ENCODE results near the gene C22orf39.
A peak's percentile ranks its signal among the peaks of the same experiment; 100 is the strongest.

C22orf39 gene

GRCh38 chr22:19476023-19476422 lies 28.5 kb upstream of the C22orf39 start:
- DNase-seq (ENCODE audit: low read depth), result no peak
- H3K4me3 ChIP-seq (ENCODE audit: low read depth, low read length), result no peak overlapping the region
- TF ChIP-seq CTCF (conservative IDR thresholded peaks at IDR 0.05; ENCODE audit: low read depth, low read length), result no peak

GRCh38 chr22:19473578-19473977 lies 26.1 kb upstream of the C22orf39 start:
- no peak overlapping the region for H3K4me3 ChIP-seq (ENCODE audit: low read depth, low read length)
- TF ChIP-seq CTCF (conservative IDR thresholded peaks at IDR 0.05; ENCODE audit: low read depth, low read length), result peak; percentile 46
- peak; percentile 22 for DNase-seq (ENCODE audit: low read depth)

GRCh38 chr22:19472233-19472632 lies 24.7 kb upstream of the C22orf39 start:
- DNase-seq (ENCODE audit: low read depth), result no peak
- no peak overlapping the region for H3K4me3 ChIP-seq (ENCODE audit: low read depth, low read length)
- no peak for TF ChIP-seq CTCF (conservative IDR thresholded peaks at IDR 0.05; ENCODE audit: low read depth, low read length)

GRCh38 chr22:19471572-19471971 lies 24.1 kb upstream of the C22orf39 start:
- no peak for DNase-seq (ENCODE audit: low read depth)
- no peak overlapping the region for H3K4me3 ChIP-seq (ENCODE audit: low read depth, low read length)
- no peak for TF ChIP-seq CTCF (conservative IDR thresholded peaks at IDR 0.05; ENCODE audit: low read depth, low read length)

GRCh38 chr22:19470010-19470409 lies 22.5 kb upstream of the C22orf39 start:
- no peak overlapping the region for H3K4me3 ChIP-seq (ENCODE audit: low read depth, low read length)
- no peak for TF ChIP-seq CTCF (conservative IDR thresholded peaks at IDR 0.05; ENCODE audit: low read depth, low read length)
- DNase-seq (ENCODE audit: low read depth), result no peak

GRCh38 chr22:19469421-19469820 lies 21.9 kb upstream of the C22orf39 start:
- no peak for TF ChIP-seq CTCF (conservative IDR thresholded peaks at IDR 0.05; ENCODE audit: low read depth, low read length)
- no peak overlapping the region for H3K4me3 ChIP-seq (ENCODE audit: low read depth, low read length)
- DNase-seq (ENCODE audit: low read depth), result no peak

- H3K4me3 ChIP-seq (ENCODE audit: low read depth, low read length), result no peak overlapping the region
- TF ChIP-seq CTCF (conservative IDR thresholded peaks at IDR 0.05; ENCODE audit: low read depth, low read length), result no peak
- DNase-seq (ENCODE audit: low read depth), result no peak
These were observed 20.4 kb upstream of the C22orf39 start for GRCh38 chr22:19467912-19468311.

All from choroid plexus epithelial cell (primary cell).